ENCODE data around the gene TAF11. TPM values are rescaled to one million over a fixed set of nuclear protein-coding genes. Genes with fewer than 3 reads are reported as not detected.
"Not testable (repeated sequence)": the region's sequence is repeated elsewhere in the genome, so short reads cannot be mapped to it uniquely, and the experiment has no call there.

TAF11 gene
- total RNA-seq, 2 experiments from 2014 or later, result 31.5 to 38.1 TPM

DNA sequence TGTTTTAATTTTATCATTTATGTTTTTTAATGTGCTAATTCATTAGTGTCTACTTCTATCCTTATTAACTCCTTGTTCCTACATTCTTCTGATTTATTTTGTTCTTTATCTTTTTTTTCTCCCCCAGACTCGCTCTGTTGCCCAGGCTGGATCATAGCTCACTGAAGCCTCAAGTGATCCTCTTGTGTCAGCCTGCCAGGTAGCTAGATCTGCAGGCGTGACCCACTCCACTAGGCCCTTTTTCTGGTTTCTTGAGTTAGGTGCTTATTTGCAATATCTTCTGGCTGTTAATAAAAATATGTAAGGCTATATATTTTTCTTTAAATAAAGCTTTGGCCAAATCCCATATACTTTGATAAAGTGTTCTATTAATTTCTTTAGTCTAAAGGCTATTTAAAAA, 2.8 kb downstream of the TAF11 start:
- H3K27ac Mint-ChIP-seq, result peak overlapping the region; percentile 21
- H3K36me3 ChIP-seq (ENCODE audit: insufficient read depth, low read length), result peaks cover 10% of the 10 kb centered on the region
- H3K9me3 Mint-ChIP-seq, result no peaks in the 10 kb centered on the region
- H3K4me1 Mint-ChIP-seq (ENCODE audit: low read depth), result peaks cover 46% of the 10 kb centered on the region
- peak overlapping the region; percentile 54 for H3K4me3 Mint-ChIP-seq
- ATAC-seq (ENCODE audit: poor library complexity), result no peak
- no peak overlapping the region for H3K4me3 ChIP-seq (ENCODE audit: low read length)
- no peak overlapping the region for H3K27ac ChIP-seq (ENCODE audit: low read depth in 1 of 2, low read length in 2 of 2)
- H3K4me1 ChIP-seq (ENCODE audit: insufficient read depth, low read length), result peaks cover 27% of the 10 kb centered on the region
- CTCF ChIA-PET, result no interaction called here
- H3K36me3 Mint-ChIP-seq (ENCODE audit: low read depth), result peaks cover 72% of the 10 kb centered on the region
- POLR2A ChIA-PET, result no interaction called here
- no peaks in the 10 kb centered on the region for H3K9me3 ChIP-seq (ENCODE audit: control insufficient read depth in 1 of 2, insufficient read depth in 1 of 2, low read length in 2 of 2)
- TF ChIP-seq, protein P1, sequence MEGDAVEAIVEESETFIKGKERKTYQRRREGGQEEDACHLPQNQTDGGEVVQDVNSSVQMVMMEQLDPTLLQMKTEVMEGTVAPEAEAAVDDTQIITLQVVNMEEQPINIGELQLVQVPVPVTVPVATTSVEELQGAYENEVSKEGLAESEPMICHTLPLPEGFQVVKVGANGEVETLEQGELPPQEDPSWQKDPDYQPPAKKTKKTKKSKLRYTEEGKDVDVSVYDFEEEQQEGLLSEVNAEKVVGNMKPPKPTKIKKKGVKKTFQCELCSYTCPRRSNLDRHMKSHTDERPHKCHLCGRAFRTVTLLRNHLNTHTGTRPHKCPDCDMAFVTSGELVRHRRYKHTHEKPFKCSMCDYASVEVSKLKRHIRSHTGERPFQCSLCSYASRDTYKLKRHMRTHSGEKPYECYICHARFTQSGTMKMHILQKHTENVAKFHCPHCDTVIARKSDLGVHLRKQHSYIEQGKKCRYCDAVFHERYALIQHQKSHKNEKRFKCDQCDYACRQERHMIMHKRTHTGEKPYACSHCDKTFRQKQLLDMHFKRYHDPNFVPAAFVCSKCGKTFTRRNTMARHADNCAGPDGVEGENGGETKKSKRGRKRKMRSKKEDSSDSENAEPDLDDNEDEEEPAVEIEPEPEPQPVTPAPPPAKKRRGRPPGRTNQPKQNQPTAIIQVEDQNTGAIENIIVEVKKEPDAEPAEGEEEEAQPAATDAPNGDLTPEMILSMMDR (IDR thresholded peaks at IDR 0.05), result no peak
- H3K27me3 ChIP-seq (ENCODE audit: control insufficient read depth in 1 of 2, insufficient read depth in 2 of 2, low read length in 2 of 2), result no peaks in the 10 kb centered on the region
- no peak for DNase-seq
- intact Hi-C loops (cut with DNase I, micrococcal nuclease), result loop anchor here in 1 of 2 experiments (5.0 to 10.0 kb wide), 5 partner anchors 93 to 638 kb away; partner anchors contain the start of genes BLTP3A, ILRUN, SMIM29 and ZNF76
- no peaks in the 10 kb centered on the region for H3K27me3 Mint-ChIP-seq

- H3K27ac ChIP-seq (ENCODE audit: low read depth in 1 of 2, low read length in 2 of 2); H3K9me3 ChIP-seq (ENCODE audit: control insufficient read depth in 1 of 2, insufficient read depth in 1 of 2, low read length in 2 of 2); H3K9me3 Mint-ChIP-seq; DNase-seq; CTCF ChIA-PET; ATAC-seq (ENCODE audit: poor library complexity); H3K27me3 ChIP-seq (ENCODE audit: control insufficient read depth in 1 of 2, insufficient read depth in 2 of 2, low read length in 2 of 2); H3K4me3 ChIP-seq (ENCODE audit: low read length); H3K27me3 Mint-ChIP-seq; POLR2A ChIA-PET: not testable (repeated sequence)
- Mint-ChIP-seq H3K36me3 (ENCODE audit: low read depth) (peaks cover 73% of the 10 kb centered on the region), H3K4me1 (ENCODE audit: low read depth) (peaks cover 42% of the 10 kb centered on the region), H3K4me3 (peak overlapping the region; percentile 35), H3K27ac (peak overlapping the region; percentile 50)
- Histone ChIP-seq H3K36me3 (ENCODE audit: insufficient read depth, low read length) (peaks cover 19% of the 10 kb centered on the region), H3K4me1 (ENCODE audit: insufficient read depth, low read length) (peaks cover 21% of the 10 kb centered on the region)
- intact Hi-C loops (cut with DNase I, micrococcal nuclease), result loop anchor here in 1 of 2 experiments (10.0 kb wide), 1 partner anchor 371 kb away; the partner anchor contains the start of gene ZNF76
Observed at GRCh38 chr6:34884073-34884472, 3.8 kb downstream of the TAF11 start.

- H3K27me3 ChIP-seq (ENCODE audit: control insufficient read depth in 1 of 2, insufficient read depth in 2 of 2, low read length in 2 of 2), result no peaks in the 10 kb centered on the region
- no peaks in the 10 kb centered on the region for H3K4me1 ChIP-seq (ENCODE audit: insufficient read depth, low read length)
- Mint-ChIP-seq H3K27ac (peak overlapping the region; percentile 30), H3K4me3 (no peak overlapping the region), H3K9me3 (no peaks in the 10 kb centered on the region), H3K36me3 (ENCODE audit: low read depth) (peaks cover 76% of the 10 kb centered on the region), H3K27me3 (no peaks in the 10 kb centered on the region), H3K4me1 (ENCODE audit: low read depth) (peaks cover 3% of the 10 kb centered on the region)
- no peak overlapping the region for H3K4me3 ChIP-seq (ENCODE audit: low read length)
- TF ChIP-seq, protein P1 (IDR thresholded peaks at IDR 0.05), result no peak
- intact Hi-C loops (cut with DNase I, micrococcal nuclease), result loop anchor here in 1 of 2 experiments (10.0 kb wide), 1 partner anchor 167 kb away; no protein-coding TSS in a partner anchor
- ChIA-PET CTCF (no interaction called here), POLR2A (interaction anchor here (0.7 kb wide), 1 partner anchor 19 kb away, joined by 3 read pairs; no protein-coding TSS in a partner anchor)
- no peak for DNase-seq
- no peak for ATAC-seq (ENCODE audit: poor library complexity)
- no peaks in the 10 kb centered on the region for H3K9me3 ChIP-seq (ENCODE audit: control insufficient read depth in 1 of 2, insufficient read depth in 1 of 2, low read length in 2 of 2)
- H3K27ac ChIP-seq (ENCODE audit: low read depth in 1 of 2, low read length in 2 of 2), result no peak overlapping the region
- H3K36me3 ChIP-seq (ENCODE audit: insufficient read depth, low read length), result peaks cover 60% of the 10 kb centered on the region
Observed at GRCh38 chr6:34877869-34878485, 9.9 kb downstream of the TAF11 start.
